HG03457 (cell line): ENCODE results near the gene RND3.

Source experiments
- ATAC-seq: cut with Tn5 transposase; IDR thresholded peaks from one replicate; pipeline ENCODE4 v1.9.1; 2021; ENCODE audit warnings: moderate number of reproducible peaks; ENCODE audit not compliant: unreplicated experiment

Gene RND3

GRCh38 chr2:150487537-150488429, at the start of gene RND3:
Gene RND3 (minus strand): TSS chr2:150487667. CDS start chr2:150487417, 250 bp downstream.
- ATAC-seq = peak; percentile 79

- ATAC-seq = no peak
Observed at GRCh38 chr2:150535176-150535575, 47.7 kb upstream of the RND3 start.

GRCh38 chr2:150532879-150533278, 45.4 kb upstream of the RND3 start:
- no peak for ATAC-seq

GRCh38 chr2:150532020-150532419, 44.6 kb upstream of the RND3 start:
- ATAC-seq = no peak

- no peak for ATAC-seq
Observed at GRCh38 chr2:150531591-150531990, 44.1 kb upstream of the RND3 start.

GRCh38 chr2:150530168-150530567, 42.7 kb upstream of the RND3 start:
- ATAC-seq = no peak

- peak; percentile 98 for ATAC-seq
Observed at GRCh38 chr2:150528861-150529801, 41.7 kb upstream of the RND3 start.

GRCh38 chr2:150526827-150527226, 39.4 kb upstream of the RND3 start:
- ATAC-seq = no peak

- ATAC-seq = no peak
Observed at GRCh38 chr2:150526006-150526405, 38.5 kb upstream of the RND3 start.

GRCh38 chr2:150522269-150522668, 34.8 kb upstream of the RND3 start:
- ATAC-seq = no peak

GRCh38 chr2:150520887-150521664, 33.6 kb upstream of the RND3 start:
- ATAC-seq = no peak

- no peak for ATAC-seq
Observed at GRCh38 chr2:150520033-150520432, 32.6 kb upstream of the RND3 start.

GRCh38 chr2:150517951-150518680, 30.6 kb upstream of the RND3 start:
- no peak for ATAC-seq

- ATAC-seq = no peak
Observed at GRCh38 chr2:150513647-150514046, 26.2 kb upstream of the RND3 start.

- ATAC-seq = no peak
Observed at GRCh38 chr2:150508497-150509137, 21.1 kb upstream of the RND3 start.

- ATAC-seq = no peak
Observed at GRCh38 chr2:150507071-150507470, 19.6 kb upstream of the RND3 start.

- ATAC-seq = no peak
Observed at GRCh38 chr2:150505178-150505577, 17.7 kb upstream of the RND3 start.

- no peak for ATAC-seq
Observed at GRCh38 chr2:150495993-150496627, 8.6 kb upstream of the RND3 start.

GRCh38 chr2:150495001-150495400, 7.5 kb upstream of the RND3 start:
- ATAC-seq = no peak
